ENCODE data around the gene SLC5A9. TPM values are rescaled to one million over a fixed set of nuclear protein-coding genes. Genes with fewer than 3 reads are reported as not detected.
A peak's percentile ranks its signal among the peaks of the same experiment; 100 is the strongest.

SLC5A9 gene
- total RNA-seq, 2 experiments from 2014 or later, result not detected

GRCh38 chr1:48215889-48216288, 6.6 kb upstream of the SLC5A9 start:
- Mint-ChIP-seq H3K9me3 (no peaks in the 10 kb centered on the region), H3K27me3 (ENCODE audit: low read depth) (no peaks in the 10 kb centered on the region), H3K27ac (no peak overlapping the region), H3K4me1 (ENCODE audit: low read depth) (no peaks in the 10 kb centered on the region), H3K4me3 (no peak overlapping the region), H3K36me3 (ENCODE audit: low read depth) (no peaks in the 10 kb centered on the region)
- intact Hi-C loops (cut with micrococcal nuclease), result no loop called here
- CTCF ChIA-PET, result no interaction called here
- DNase-seq, result no peak

- intact Hi-C loops (cut with micrococcal nuclease), result no loop called here
- Mint-ChIP-seq H3K36me3 (ENCODE audit: low read depth) (no peaks in the 10 kb centered on the region), H3K4me1 (ENCODE audit: low read depth) (no peaks in the 10 kb centered on the region), H3K27me3 (ENCODE audit: low read depth) (no peaks in the 10 kb centered on the region), H3K27ac (no peak overlapping the region), H3K4me3 (no peak overlapping the region), H3K9me3 (no peaks in the 10 kb centered on the region)
- no peak for DNase-seq
- CTCF ChIA-PET, result no interaction called here
Observed at GRCh38 chr1:48216313-48216712, 6.2 kb upstream of the SLC5A9 start.

GRCh38 chr1:48216941-48217340, 5.6 kb upstream of the SLC5A9 start:
- intact Hi-C loops (cut with micrococcal nuclease), result no loop called here
- CTCF ChIA-PET, result no interaction called here
- DNase-seq, result no peak
- Mint-ChIP-seq H3K27ac (no peak overlapping the region), H3K36me3 (ENCODE audit: low read depth) (no peaks in the 10 kb centered on the region), H3K4me1 (ENCODE audit: low read depth) (no peaks in the 10 kb centered on the region), H3K27me3 (ENCODE audit: low read depth) (no peaks in the 10 kb centered on the region), H3K9me3 (no peaks in the 10 kb centered on the region), H3K4me3 (no peak overlapping the region)

- Mint-ChIP-seq H3K9me3 (no peaks in the 10 kb centered on the region), H3K27me3 (ENCODE audit: low read depth) (no peaks in the 10 kb centered on the region), H3K27ac (no peak overlapping the region), H3K4me3 (no peak overlapping the region), H3K4me1 (ENCODE audit: low read depth) (no peaks in the 10 kb centered on the region), H3K36me3 (ENCODE audit: low read depth) (no peaks in the 10 kb centered on the region)
- intact Hi-C loops (cut with micrococcal nuclease), result no loop called here
- no peak for DNase-seq
- CTCF ChIA-PET, result no interaction called here
Observed at GRCh38 chr1:48217856-48218255, 4.7 kb upstream of the SLC5A9 start.

- no peaks in the 10 kb centered on the region for H3K9me3 Mint-ChIP-seq
- no peak for DNase-seq
- no peaks in the 10 kb centered on the region for H3K36me3 Mint-ChIP-seq (ENCODE audit: low read depth)
- no peaks in the 10 kb centered on the region for H3K4me1 Mint-ChIP-seq (ENCODE audit: low read depth)
- CTCF ChIA-PET, result interaction anchor here (0.5 kb wide), 1 partner anchor 13 kb away, joined by 4 read pairs; no protein-coding TSS in a partner anchor
- no peak overlapping the region for H3K27ac Mint-ChIP-seq
- intact Hi-C loops (cut with micrococcal nuclease), result no loop called here
- no peak overlapping the region for H3K4me3 Mint-ChIP-seq
- no peaks in the 10 kb centered on the region for H3K27me3 Mint-ChIP-seq (ENCODE audit: low read depth)
Observed at GRCh38 chr1:48219803-48220202, 2.7 kb upstream of the SLC5A9 start.

- Mint-ChIP-seq H3K27me3 (ENCODE audit: low read depth) (no peaks in the 10 kb centered on the region), H3K4me1 (ENCODE audit: low read depth) (no peaks in the 10 kb centered on the region), H3K4me3 (no peak overlapping the region), H3K27ac (no peak overlapping the region), H3K9me3 (no peaks in the 10 kb centered on the region), H3K36me3 (ENCODE audit: low read depth) (no peaks in the 10 kb centered on the region)
- intact Hi-C loops (cut with micrococcal nuclease), result no loop called here
- DNase-seq, result no peak
- CTCF ChIA-PET, result no interaction called here
Observed at GRCh38 chr1:48221122-48221521, 1.4 kb upstream of the SLC5A9 start.

- no peaks in the 10 kb centered on the region for H3K4me1 Mint-ChIP-seq (ENCODE audit: low read depth)
- no peaks in the 10 kb centered on the region for H3K27me3 Mint-ChIP-seq (ENCODE audit: low read depth)
- no peaks in the 10 kb centered on the region for H3K36me3 Mint-ChIP-seq (ENCODE audit: low read depth)
- no peaks in the 10 kb centered on the region for H3K9me3 Mint-ChIP-seq
- intact Hi-C loops (cut with micrococcal nuclease), result no loop called here
- H3K27ac Mint-ChIP-seq, result no peak overlapping the region
- no peak overlapping the region for H3K4me3 Mint-ChIP-seq
- no peak for DNase-seq
- CTCF ChIA-PET, result no interaction called here
Observed at GRCh38 chr1:48221657-48222056, 859 bp upstream of the SLC5A9 start.

- no peak overlapping the region for H3K4me3 Mint-ChIP-seq
- DNase-seq, result no peak
- CTCF ChIA-PET, result no interaction called here
- H3K36me3 Mint-ChIP-seq (ENCODE audit: low read depth), result no peaks in the 10 kb centered on the region
- H3K27ac Mint-ChIP-seq, result no peak overlapping the region
- peaks cover 2% of the 10 kb centered on the region for H3K4me1 Mint-ChIP-seq (ENCODE audit: low read depth)
- H3K27me3 Mint-ChIP-seq (ENCODE audit: low read depth), result no peaks in the 10 kb centered on the region
- no peaks in the 10 kb centered on the region for H3K9me3 Mint-ChIP-seq
- intact Hi-C loops (cut with micrococcal nuclease), result loop anchor here (2.0 kb wide), 1 partner anchor 249 kb away; the partner anchor contains the start of gene SPATA6
Observed at GRCh38 chr1:48223366-48224240, 1.1 kb downstream of the SLC5A9 start.

- Mint-ChIP-seq H3K4me1 (ENCODE audit: low read depth) (peaks cover 3% of the 10 kb centered on the region), H3K27ac (no peak overlapping the region), H3K9me3 (no peaks in the 10 kb centered on the region), H3K4me3 (no peak overlapping the region), H3K27me3 (ENCODE audit: low read depth) (no peaks in the 10 kb centered on the region), H3K36me3 (ENCODE audit: low read depth) (no peaks in the 10 kb centered on the region)
- intact Hi-C loops (cut with micrococcal nuclease), result loop anchor here (2.0 kb wide), 1 partner anchor 248 kb away; the partner anchor contains the start of gene SPATA6
- DNase-seq, result no peak
- CTCF ChIA-PET, result interaction anchor here (0.6 to 0.8 kb wide), 2 partner anchors 24 to 109 kb away, joined by 3 to 4 read pairs; no protein-coding TSS in a partner anchor
Observed at GRCh38 chr1:48224791-48225190, 2.3 kb downstream of the SLC5A9 start.

GRCh38 chr1:48225579-48225978, 3.1 kb downstream of the SLC5A9 start:
- H3K36me3 Mint-ChIP-seq (ENCODE audit: low read depth), result no peaks in the 10 kb centered on the region
- no peak overlapping the region for H3K4me3 Mint-ChIP-seq

GRCh38 chr1:48227165-48228013, 4.9 kb downstream of the SLC5A9 start:
- H3K4me3 Mint-ChIP-seq, result no peak overlapping the region
- no peaks in the 10 kb centered on the region for H3K36me3 Mint-ChIP-seq (ENCODE audit: low read depth)
- H3K9me3 Mint-ChIP-seq, result no peaks in the 10 kb centered on the region
- peaks cover 3% of the 10 kb centered on the region for H3K4me1 Mint-ChIP-seq (ENCODE audit: low read depth)
- H3K27ac Mint-ChIP-seq, result no peak overlapping the region
- intact Hi-C loops (cut with micrococcal nuclease), result no loop called here
- DNase-seq, result peak; percentile 58
- CTCF ChIA-PET, result no interaction called here
- no peaks in the 10 kb centered on the region for H3K27me3 Mint-ChIP-seq (ENCODE audit: low read depth)

More at GRCh38 chr1:48225579-48225978, 3.1 kb downstream of the SLC5A9 start:
- H3K9me3 Mint-ChIP-seq, result no peaks in the 10 kb centered on the region
- H3K27ac Mint-ChIP-seq, result no peak overlapping the region
- no peak for DNase-seq
- H3K27me3 Mint-ChIP-seq (ENCODE audit: low read depth), result no peaks in the 10 kb centered on the region
- CTCF ChIA-PET, result no interaction called here
- intact Hi-C loops (cut with micrococcal nuclease), result loop anchor here (2.0 kb wide), 1 partner anchor 247 kb away; the partner anchor contains the start of gene SPATA6
- H3K4me1 Mint-ChIP-seq (ENCODE audit: low read depth), result peaks cover 3% of the 10 kb centered on the region

GRCh38 chr1:48228156-48228555, 5.6 kb downstream of the SLC5A9 start:
- Mint-ChIP-seq H3K9me3 (no peaks in the 10 kb centered on the region), H3K27ac (no peak overlapping the region), H3K4me1 (ENCODE audit: low read depth) (peaks cover 3% of the 10 kb centered on the region), H3K36me3 (ENCODE audit: low read depth) (no peaks in the 10 kb centered on the region), H3K27me3 (ENCODE audit: low read depth) (no peaks in the 10 kb centered on the region), H3K4me3 (no peak overlapping the region)
- peak; percentile 13 for DNase-seq
- intact Hi-C loops (cut with micrococcal nuclease), result no loop called here
- CTCF ChIA-PET, result no interaction called here
